Right ventricle myocardium inferior (tissue), 1 donor: ENCODE results near the gene TRMT11. TPM values are rescaled to one million over a fixed set of nuclear protein-coding genes. Genes with fewer than 3 reads are reported as not detected.
A peak's percentile ranks its signal among the peaks of the same experiment; 100 is the strongest.
"Not testable (repeated sequence)": the region's sequence is repeated elsewhere in the genome, so short reads cannot be mapped to it uniquely, and the experiment has no call there.

Source experiments
- ATAC-seq: fragments of 200-7000 bp; cut with Tn5 transposase; one replicate; pipeline ENCODE4 v1.9.1; 2020; ENCODE audit warnings: mild to moderate bottlenecking, moderate library complexity
- DNase-seq: peaks from one replicate; pipeline ENCODE4 v3.0.0; 2021; ENCODE audit errors: missing footprints
- intact Hi-C: fragments of 100-400 bp; cut with DNase I; formaldehyde crosslinking; loops from one replicate; pipeline ENCODE4 v1.11.0; 2022
- total RNA-seq: library from RNA; stranded (reverse); fragmentation: NEBNext Ultra II Directional; extraction: Animal tissue kit (Norgen Biotek cat#: 25700); gene quantifications from one replicate; pipeline ENCODE4 v1.2.1, GENCODE V29; 2021
- donor health status: DM: no; HTN: yes; CAD: no; lungs with severe emphysema.

TRMT11 gene
- total RNA-seq, 1 donor from 2014 or later, result 8.0 TPM

DNA sequence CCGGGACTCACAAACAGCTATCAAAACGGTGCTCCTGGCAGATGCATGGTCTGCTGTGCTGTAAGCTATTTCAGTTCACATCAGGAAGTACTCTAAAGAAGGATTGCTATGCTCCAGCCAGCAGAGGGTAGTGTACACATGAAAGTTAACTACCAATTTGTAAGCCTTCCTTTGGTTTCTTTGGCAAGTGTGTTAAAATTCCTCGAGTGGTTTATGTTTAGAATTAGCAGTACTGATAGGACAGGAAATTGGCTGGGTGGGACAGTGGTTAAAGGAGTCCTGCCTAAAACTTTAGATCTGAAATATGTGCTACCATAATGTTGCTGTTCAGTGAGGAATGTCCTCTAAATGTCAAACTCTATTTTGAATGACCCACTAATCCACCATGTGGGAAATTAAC, 47.4 kb downstream of the TRMT11 start:
- intact Hi-C loops, result loop anchor here (5.0 kb wide), 1 partner anchor 1089 kb away; no protein-coding TSS in a partner anchor

DNA sequence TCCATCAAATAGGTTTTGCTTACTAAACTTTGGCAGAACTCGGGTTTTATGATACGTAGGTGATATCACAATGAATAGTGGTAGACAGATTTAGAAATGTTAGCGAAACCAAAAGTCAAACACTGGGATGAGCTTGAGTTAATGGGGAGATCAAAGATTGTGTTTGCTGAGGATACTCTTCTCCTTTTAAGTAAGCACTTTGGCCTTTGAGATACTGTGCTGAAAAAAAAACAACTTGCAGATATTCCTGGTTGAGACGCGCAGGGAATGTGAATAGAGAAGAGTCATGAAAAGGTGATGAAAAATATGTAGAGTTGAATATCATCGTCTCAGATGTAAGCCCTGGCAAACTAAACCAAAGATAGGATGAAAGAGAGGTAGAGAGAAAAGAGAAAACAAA, 48.3 kb downstream of the TRMT11 start:
- DNase-seq (no peak), ATAC-seq (no peak)
- intact Hi-C loops, result loop anchor here (5.0 kb wide), 1 partner anchor 1088 kb away; no protein-coding TSS in a partner anchor

More for the DNA sequence above, 47.4 kb downstream of the TRMT11 start:
- DNase-seq (no peak), ATAC-seq (peak; percentile 91)

DNA sequence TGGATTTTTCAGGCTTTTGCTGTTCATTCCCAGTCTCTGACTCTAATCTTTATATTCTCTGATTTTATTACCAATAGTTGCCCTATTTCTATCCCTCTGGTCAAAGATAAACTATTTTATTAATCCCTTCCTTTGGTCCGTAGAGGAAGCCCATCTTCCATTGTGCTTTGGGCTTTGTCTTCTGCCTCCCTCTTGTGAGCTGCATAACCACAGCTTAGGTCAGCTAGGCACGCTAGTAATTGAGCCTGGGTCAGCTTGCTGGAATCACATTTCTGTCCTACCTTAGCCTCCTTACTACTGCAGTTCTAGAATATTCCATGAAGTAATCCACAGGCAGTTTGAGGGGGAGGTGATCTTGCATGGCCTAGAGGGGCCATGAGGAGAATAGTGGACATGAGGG, 49.4 kb downstream of the TRMT11 start:
- no peak for ATAC-seq
- intact Hi-C loops, result no loop called here

DNA sequence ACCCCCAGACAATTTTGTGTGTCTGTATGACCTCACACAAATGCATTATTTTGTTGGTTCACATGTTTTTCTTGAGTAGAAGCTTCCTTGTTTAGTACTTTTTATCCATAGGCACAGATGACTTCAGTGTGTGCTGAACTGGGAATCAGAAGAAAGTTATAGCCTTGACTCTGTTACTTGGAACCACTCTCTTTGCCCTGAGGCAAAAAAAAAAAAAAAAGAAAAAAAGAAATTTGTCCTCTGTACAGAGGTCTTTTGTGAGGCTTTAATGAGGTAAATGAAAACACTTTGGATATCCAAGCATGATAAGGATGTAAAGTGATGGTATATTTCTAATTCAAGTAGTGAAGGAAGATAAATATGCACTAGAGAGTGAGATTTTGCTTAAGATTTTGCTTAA, 51.9 kb downstream of the TRMT11 start:
- no peak for ATAC-seq
- intact Hi-C loops, result no loop called here
- DNase-seq, result no peak

More for the DNA sequence above, 49.4 kb downstream of the TRMT11 start:
- DNase-seq, result no peak

DNA sequence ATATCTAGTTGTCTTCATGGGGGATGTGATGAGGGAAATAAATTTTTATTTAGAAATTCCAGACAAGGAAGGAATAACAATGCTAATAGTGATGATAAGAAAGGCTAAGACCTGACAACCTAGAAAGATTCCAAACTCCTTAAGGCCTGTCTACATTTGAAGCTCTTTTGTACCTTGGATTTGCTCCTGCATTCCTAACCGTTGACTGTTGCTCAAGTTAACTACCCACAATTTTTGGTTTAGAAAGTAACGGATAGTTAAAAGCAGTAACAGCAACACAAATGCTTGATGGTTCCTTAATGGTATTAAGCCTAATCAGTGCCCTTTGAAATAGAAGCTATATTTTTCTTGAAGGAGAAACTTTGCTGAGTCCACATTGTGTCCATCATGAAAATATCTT, 52.9 kb downstream of the TRMT11 start:
- DNase-seq (no peak), ATAC-seq (no peak)
- intact Hi-C loops, result no loop called here

DNA sequence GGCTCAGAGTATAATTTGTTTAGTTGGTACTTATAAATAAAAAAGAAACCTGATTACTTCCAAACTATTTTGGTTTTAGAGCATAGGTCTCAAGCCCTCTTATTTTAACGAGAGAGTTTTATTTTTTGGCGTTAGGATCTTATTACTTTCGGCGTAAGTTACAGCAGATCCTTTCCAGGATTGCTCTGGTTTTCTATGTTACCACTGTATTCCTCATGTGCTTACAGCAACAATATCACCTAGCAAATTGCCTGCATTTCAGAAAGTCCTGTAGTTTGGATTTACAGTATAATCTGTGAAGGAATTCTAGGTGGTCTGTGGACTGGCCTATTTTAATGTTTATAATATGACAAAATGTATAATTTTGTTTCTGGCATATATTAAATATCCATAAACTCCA, 54.1 kb downstream of the TRMT11 start:
- intact Hi-C loops, result no loop called here
- ATAC-seq, result no peak

DNA sequence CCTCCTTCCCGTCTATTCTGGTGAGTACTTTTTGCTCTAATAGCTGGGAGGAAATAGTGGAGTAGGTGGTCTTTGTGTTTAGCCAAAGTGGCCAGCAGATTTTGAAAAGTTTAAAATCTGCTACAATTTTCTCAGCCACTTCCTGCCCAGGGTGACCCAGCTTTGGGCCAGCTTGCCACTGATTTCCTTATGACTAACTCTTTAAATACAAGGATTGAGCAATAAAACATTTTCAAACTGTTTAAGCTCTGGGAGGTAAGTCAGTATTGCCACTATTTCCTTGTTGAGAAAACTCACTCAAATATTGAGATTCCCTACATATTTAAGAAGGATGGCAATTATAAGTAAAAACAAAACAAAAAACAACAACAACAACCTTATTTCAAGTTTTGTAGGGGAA, 54.5 kb downstream of the TRMT11 start:
- no peak for DNase-seq
- no peak for ATAC-seq
- intact Hi-C loops, result no loop called here

More for the DNA sequence above, 54.1 kb downstream of the TRMT11 start:
- no peak for DNase-seq

DNA sequence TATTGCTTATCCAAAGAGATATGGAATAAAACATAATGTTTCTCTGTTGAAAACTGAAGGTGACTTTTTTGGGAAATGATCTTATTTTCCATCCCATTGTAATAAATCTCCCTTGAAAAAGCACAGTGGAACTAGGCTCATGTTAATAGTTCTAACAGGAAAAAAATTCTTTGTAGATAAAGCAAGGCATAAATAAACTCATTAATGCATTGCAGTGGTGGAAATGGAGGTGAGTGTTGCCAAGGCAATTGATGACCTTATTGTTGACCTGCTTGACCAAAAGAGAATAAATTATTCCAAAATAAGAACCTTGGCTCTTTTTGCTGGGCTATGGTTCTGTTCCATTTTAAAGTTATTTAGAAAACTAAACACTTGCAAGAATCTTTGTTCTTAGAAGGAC, 55.2 kb downstream of the TRMT11 start:
- no peak for DNase-seq
- no peak for ATAC-seq
- intact Hi-C loops, result no loop called here

DNA sequence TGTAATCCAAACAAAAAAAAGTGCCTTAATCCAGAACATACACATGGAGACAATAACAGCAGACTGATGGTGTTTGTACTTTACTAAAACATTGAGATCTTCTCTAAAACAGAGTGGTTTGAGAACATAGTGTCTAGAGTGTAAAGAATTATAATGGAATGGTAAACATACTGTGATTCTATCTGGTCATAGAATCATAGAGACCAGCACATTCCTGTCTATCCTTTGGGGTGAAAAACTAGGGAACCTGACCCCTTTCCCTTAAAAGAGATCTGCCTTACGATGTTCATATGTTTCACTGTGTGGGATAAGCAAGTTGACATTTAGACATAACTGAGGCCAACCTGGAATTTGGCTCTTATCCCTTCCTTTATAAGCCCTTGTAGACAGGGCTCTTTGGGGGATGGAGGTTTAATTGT, 55.7 kb downstream of the TRMT11 start:
- ATAC-seq, result no peak
- intact Hi-C loops, result no loop called here
- DNase-seq, result no peak

DNA sequence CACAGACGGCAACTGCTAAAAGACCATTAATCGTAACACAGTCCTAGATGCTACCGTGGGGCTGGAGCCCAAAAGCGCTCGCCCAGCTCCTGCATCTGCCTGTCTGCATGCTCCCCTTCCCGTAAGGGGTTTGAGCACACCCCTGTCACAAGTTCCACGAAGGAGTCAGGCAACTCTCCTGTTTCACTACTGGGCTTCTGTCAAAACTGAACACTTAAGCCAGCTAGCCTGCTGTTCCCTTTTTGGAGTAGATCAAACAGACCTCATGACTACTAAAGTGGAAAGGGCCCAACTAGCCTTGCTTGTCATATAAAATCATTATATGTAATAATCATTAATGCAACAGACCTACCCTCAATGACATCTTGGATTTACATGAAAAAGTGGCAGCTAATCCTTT, 61.3 kb downstream of the TRMT11 start:
- ATAC-seq (no peak), DNase-seq (no peak)
- intact Hi-C loops, result no loop called here

DNA sequence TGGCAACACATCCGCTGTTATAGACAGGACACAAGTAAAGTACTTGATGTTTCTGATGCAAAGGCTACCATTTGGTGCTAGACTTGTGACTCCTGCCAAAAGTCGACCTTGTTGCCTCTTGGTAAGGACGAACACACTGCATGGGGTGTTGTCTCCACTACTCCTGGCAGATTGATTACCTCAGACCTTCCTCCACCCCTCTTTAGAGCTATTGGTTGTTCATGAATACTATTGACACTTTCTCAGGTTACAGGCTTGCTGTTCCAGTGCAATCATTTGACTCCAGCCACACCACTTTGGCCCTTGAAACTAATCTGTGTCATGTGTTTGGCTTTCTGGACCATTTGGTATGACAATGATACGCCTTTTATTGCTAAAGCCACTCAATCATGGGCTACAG, 62.3 kb downstream of the TRMT11 start:
- ATAC-seq (no peak), DNase-seq (no peak)
- intact Hi-C loops, result no loop called here

DNA sequence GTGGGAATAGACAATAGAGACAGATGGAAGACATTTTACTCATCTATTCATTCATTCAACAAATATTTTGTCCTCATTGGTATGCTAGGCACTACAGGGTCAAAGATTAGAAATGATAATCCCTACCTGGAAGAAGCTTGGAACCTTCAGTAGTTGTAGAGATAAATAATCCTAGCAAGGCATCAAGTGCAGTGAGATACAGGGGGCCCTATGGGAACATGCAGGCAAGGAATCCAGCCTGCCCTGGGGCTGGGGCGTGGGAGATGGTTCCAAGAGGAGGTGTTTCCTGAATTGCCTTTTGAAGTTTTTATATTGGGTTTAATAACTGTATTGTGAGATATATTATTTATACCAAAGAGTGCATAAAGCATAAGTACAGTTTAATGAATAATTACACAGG, 64.5 kb downstream of the TRMT11 start:
- ATAC-seq, result no peak
- no peak for DNase-seq
- intact Hi-C loops, result no loop called here

DNA sequence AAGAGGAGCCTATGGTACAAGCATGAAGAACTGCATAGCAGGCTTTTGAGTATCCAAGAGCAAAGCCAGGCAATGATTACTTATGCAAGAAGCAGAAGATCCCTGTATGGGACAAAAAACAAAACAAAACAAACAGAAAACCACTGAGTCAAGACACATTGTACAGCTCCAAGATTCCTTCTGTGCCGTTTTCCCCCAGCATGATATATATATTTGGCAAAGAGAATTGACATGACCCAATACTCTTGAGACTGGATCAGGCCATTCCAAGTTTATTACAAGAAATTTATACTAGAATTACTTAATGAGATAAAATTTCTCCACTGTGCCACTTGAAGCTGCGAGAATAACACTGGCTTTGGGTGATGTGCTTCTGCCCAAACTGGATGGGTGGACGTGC, 65.5 kb downstream of the TRMT11 start:
- DNase-seq, result no peak
- ATAC-seq, result no peak
- intact Hi-C loops, result no loop called here

DNA sequence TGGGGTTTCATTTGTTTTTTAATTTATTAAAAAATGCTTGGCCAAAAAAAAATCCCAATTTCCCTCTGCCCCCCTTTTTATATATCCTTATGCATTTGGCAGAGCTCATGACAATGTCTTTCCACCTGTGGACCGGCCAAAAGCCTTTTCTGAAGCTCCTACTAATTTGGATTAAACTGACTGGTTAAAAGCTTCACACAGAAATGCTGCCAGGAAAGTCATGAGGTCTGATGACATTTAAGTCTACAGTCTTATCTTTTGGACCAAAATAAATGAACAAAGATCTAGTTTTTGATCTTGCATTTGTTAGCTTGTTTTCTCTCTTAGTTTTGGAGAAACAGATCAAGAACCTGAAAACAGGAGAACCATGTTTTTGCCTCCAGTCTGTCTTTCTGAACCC, 66.1 kb downstream of the TRMT11 start:
- DNase-seq (no peak), ATAC-seq (no peak)
- intact Hi-C loops, result no loop called here

DNA sequence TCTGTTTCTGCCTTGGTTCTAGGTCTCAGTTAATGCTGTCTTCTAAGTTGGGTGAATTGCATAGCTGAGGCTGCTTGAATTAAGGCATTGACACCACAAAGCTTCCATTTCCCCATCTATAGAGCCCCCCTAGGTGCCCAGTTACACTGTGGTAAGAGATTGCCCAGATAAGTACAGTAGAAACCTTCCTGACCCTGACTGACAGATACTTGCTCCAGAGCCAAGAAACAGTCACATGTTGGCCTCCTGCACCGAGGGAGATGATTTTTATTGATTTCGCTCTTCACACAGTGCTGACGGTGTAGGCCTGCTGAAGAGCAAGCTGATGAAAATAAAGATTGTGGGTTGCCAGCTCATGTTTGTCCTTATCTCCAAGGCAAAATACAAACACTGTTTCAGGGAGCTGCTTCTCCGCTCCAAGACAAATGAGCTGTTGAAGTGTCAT, 67.9 kb downstream of the TRMT11 start:
- no peak for DNase-seq
- peak; percentile 33 for ATAC-seq
- intact Hi-C loops, result no loop called here

DNA sequence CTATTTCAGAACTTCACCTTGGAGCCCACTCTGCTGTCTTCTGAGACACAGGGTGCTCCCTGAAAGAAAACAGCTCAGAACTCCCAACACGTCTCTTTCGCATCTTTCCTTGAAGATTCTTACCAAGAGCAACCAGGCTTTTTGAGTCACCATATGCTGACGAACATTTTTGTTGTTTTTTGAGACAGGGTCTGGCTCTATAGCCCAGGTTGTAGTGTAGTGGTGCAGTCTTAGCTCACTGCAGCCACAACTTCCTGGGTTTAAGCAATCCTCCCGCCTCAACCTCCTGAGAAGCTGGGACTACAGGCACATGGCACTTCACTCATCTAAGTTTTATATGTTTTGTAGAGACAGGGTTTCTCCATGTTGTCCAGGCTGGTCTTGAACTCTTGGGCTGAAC, 68.5 kb downstream of the TRMT11 start:
- ATAC-seq, result no peak
- DNase-seq, result no peak
- intact Hi-C loops, result no loop called here

DNA sequence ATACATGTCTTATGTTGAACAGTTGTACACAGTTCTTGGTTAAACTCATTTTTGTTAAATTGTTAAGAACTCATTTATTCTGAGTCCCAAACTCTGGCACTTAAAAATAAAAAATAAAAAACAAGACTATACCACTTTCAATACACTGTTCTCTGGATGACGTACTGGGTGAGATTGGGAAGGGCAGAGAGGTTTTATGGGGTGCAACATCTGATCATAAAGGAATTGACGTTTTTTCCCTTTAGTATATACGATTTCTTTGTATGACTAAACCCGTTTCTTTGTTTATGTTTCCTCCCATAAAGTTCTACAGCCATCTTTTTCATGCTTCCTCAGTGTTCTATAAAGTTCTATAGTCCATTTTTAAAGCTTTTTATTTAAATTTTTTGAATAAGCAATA, 69.1 kb downstream of the TRMT11 start:
- no peak for DNase-seq
- ATAC-seq, result no peak
- intact Hi-C loops, result no loop called here

DNA sequence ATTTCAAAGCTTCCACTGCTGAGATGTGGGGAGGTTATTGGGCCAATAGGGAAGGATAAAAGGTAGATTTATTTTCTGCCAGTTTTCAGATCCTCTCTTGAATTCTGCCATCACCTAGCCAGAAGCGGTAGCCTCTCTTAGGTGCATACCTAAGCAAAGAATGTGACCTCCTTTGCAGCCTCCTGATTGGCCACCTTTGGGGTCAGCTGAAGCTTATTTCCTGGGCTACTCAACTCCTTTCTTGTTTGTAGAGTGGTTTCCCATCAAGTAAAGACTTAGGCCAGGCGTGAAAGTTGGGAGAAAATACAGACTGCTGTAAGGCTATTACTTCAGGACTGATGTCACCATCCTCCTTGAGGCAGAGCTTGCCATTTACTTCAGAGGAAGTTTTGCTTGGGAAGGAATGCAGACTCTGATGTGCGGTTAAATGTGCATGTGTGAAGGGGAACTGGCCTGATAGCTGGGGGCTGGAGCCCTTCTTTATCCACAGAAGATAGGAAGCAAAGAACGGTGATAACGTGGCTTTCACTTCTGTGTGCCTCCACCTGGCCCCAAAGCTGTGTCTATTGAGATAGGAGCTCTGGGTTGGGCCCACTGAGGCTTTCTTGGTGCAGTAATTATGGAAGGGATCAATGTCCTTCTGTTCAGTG, 70.1 kb downstream of the TRMT11 start:
- DNase-seq, result no peak
- no peak for ATAC-seq
- intact Hi-C loops, result no loop called here

DNA sequence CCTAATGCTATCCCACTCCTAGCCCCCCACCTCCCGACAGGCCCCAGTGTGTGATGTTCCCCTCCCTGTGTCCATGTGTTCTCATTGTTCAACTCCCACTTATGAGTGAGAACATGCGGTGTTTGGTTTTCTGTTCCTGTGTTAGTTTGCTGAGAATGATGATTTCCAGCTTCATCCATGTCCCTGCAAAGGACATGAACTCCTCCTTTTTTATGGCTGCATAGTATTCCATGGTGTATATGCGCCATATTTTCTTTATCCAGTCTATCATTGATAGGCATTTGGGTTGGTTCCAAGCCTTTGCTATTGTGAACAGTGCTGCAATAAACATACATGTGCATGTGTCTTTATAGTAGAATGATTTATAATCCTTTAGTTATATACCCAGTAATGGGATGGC, 71.7 kb downstream of the TRMT11 start:
- intact Hi-C loops, ATAC-seq: not testable (repeated sequence)

DNA sequence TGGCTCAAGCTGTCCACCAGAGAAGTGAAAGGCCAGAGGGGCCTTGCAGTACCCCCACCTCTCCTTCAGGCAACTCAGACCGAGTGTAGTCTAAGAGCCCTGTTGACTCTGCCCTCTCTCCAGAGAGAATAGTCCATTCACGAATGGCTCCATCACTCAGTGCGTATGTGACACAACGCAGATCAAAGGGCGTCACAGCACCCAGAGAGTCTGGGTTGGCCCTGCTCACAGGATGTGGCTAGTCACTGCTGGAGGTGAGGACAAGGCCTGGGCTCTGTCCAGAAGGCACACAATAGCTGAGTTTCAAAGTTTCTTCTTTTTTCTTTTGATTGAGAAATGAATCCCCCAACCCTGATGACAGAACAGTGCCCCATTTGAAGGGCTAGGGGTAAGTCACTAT, 74.1 kb downstream of the TRMT11 start:
- DNase-seq (no peak), ATAC-seq (no peak)
- intact Hi-C loops, result no loop called here

More for the DNA sequence above, 71.7 kb downstream of the TRMT11 start:
- not testable (repeated sequence) for DNase-seq

DNA sequence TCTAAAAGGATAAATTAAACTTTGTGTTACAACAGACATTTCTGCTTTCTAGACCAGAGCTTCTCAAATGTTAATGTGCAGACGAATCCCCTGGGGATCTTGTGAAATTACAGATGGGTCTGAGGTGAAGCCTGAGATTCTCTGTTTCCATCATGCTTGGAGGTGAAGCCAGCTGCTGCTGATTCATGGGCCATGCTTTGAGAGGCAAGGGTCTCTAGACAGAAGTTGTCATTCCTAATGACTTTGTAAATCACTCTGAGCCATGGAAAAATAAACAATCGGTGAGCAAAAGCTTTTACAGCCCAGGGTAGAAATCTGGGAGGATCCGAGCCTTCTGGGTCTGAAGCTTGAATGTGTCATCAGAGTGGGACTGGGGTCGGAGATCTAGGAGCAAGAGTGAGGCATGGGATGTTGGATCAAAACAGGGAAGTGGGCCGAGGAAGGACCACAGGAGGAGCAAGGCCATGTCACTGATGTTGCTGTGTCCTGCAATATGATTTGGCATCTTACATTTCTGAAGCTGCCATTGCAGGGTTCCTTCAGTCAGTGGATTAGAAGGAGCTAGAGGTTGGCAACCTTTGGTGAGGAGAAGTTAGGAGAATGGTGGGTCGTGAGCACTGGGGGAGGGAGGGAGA, 77.3 kb downstream of the TRMT11 start:
- no peak for ATAC-seq
- intact Hi-C loops, result no loop called here
- DNase-seq, result no peak
